NOMO-1 treated with dmso at 0.1 percent for 144 hours (cell line): Measurements from ENCODE around the gene LRRC2.
A peak's percentile ranks its signal among the peaks of the same experiment; 100 is the strongest.
"Not testable (repeated sequence)": the region's sequence is repeated elsewhere in the genome, so short reads cannot be mapped to it uniquely, and the experiment has no call there.

ENCODE experiments used
- DNase-seq: peaks from one replicate; lab custom pipeline; 2025; ENCODE audit not compliant: unreplicated experiment; lab: John Stamatoyannopoulos, UW

LRRC2 gene

GRCh38 chr3:46558184-46559043, 7.7 kb downstream of the LRRC2 start:
- peak; percentile 91 for DNase-seq

- DNase-seq: no peak
These were observed 8.3 kb downstream of the LRRC2 start for GRCh38 chr3:46557814-46558183.

- DNase-seq: no peak
These were observed 12.9 kb downstream of the LRRC2 start for GRCh38 chr3:46553154-46553553.

GRCh38 chr3:46552538-46552937, 13.6 kb downstream of the LRRC2 start:
- DNase-seq: no peak

GRCh38 chr3:46551615-46552014, 14.5 kb downstream of the LRRC2 start:
- no peak for DNase-seq

GRCh38 chr3:46549989-46550388, 16.1 kb downstream of the LRRC2 start:
- no peak for DNase-seq

GRCh38 chr3:46549408-46549904, 16.6 kb downstream of the LRRC2 start:
- no peak for DNase-seq

- DNase-seq: not testable (repeated sequence)
These were observed 17.5 kb downstream of the LRRC2 start for GRCh38 chr3:46548611-46549010.

GRCh38 chr3:46546896-46547440, 19.1 kb downstream of the LRRC2 start:
- DNase-seq: no peak

- DNase-seq: no peak
These were observed 20.1 kb downstream of the LRRC2 start for GRCh38 chr3:46545818-46546630.

GRCh38 chr3:46544771-46545503, 21.2 kb downstream of the LRRC2 start:
- DNase-seq: no peak

- no peak for DNase-seq
These were observed 23.3 kb downstream of the LRRC2 start for GRCh38 chr3:46542801-46543201.

GRCh38 chr3:46542344-46542743, 23.8 kb downstream of the LRRC2 start:
- no peak for DNase-seq

GRCh38 chr3:46541835-46542234, 24.3 kb downstream of the LRRC2 start:
- peak; percentile 10 for DNase-seq

- no peak for DNase-seq
These were observed 25.6 kb downstream of the LRRC2 start for GRCh38 chr3:46540550-46540949.

GRCh38 chr3:46539443-46540005, 26.6 kb downstream of the LRRC2 start:
- DNase-seq: no peak

- DNase-seq: peak; percentile 76
These were observed 27.2 kb downstream of the LRRC2 start for GRCh38 chr3:46538803-46539442.

- not testable (repeated sequence) for DNase-seq
These were observed 27.7 kb downstream of the LRRC2 start for GRCh38 chr3:46538425-46538802.

GRCh38 chr3:46537779-46538178, 28.3 kb downstream of the LRRC2 start:
- no peak for DNase-seq

- no peak for DNase-seq
These were observed 28.8 kb downstream of the LRRC2 start for GRCh38 chr3:46537316-46537715.
